GM23338 (cell line): ENCODE measurements around the gene USP6NL. TPM values are rescaled to one million over a fixed set of nuclear protein-coding genes. Genes with fewer than 3 reads are reported as not detected.

Experiments
- ATAC-seq: fragments of 200-7000 bp; cut with Tn5 transposase; 3 replicates; pipeline ENCODE4 v1.9.1; 2020
- DNase-seq: peaks from one replicate; pipeline ENCODE4 v3.0.0-alpha.2; 2015; ENCODE audit warnings: low spot score
- H2AFZ ChIP-seq: fragments of 200-600 bp; sonication (generic); 2 replicates; pipeline ENCODE4 v1.8.0; 2016; ENCODE audit warnings: antibody characterized with exemption, mild to moderate bottlenecking, moderate library complexity
- H3F3A ChIP-seq: fragments of 200-600 bp; sonication (generic); replicated peaks from 2 replicates; pipeline ENCODE4 v1.8.0; 2017; ENCODE audit warnings: antibody characterized with exemption, mixed run types, low read depth
- H3K27ac ChIP-seq: fragments of 200-600 bp; sonication (generic); 2 replicates; pipeline ENCODE4 v1.6.1; 2016; ENCODE audit warnings: low read depth
- H3K27me3 ChIP-seq: fragments of 200-600 bp; sonication (generic); 2 replicates; pipeline ENCODE4 v1.8.0; 2016; ENCODE audit warnings: mild to moderate bottlenecking, mixed run types, moderate library complexity; ENCODE audit not compliant: insufficient read depth
- H3K36me3 ChIP-seq: fragments of 200-600 bp; sonication (generic); 2 replicates; pipeline ENCODE4 v1.8.0; 2016; ENCODE audit warnings: mild to moderate bottlenecking; ENCODE audit not compliant: insufficient read depth
- H3K4me1 ChIP-seq: fragments of 200-600 bp; sonication (generic); 2 replicates; pipeline ENCODE4 v1.8.0; 2016; ENCODE audit warnings: mild to moderate bottlenecking, moderate library complexity; ENCODE audit not compliant: insufficient read depth
- H3K4me2 ChIP-seq: fragments of 200-600 bp; sonication (generic); 2 replicates; pipeline ENCODE4 v1.7.1; 2017; ENCODE audit warnings: mixed run types
- H3K4me3 ChIP-seq: fragments of 200-600 bp; sonication (generic); 2 replicates; pipeline ENCODE4 v1.6.1; 2016; ENCODE audit warnings: mixed run types
- H3K79me2 ChIP-seq: fragments of 200-600 bp; sonication (generic); replicated peaks from 2 replicates; pipeline ENCODE4 v1.8.0; 2017; ENCODE audit warnings: mild to moderate bottlenecking; ENCODE audit not compliant: insufficient read depth
- H3K9me2 ChIP-seq: fragments of 200-600 bp; sonication (generic); 2 replicates; pipeline ENCODE4 v1.8.0; 2017; ENCODE audit not compliant: insufficient read depth
- H4K20me1 ChIP-seq: fragments of 200-600 bp; sonication (generic); replicated peaks from 2 replicates; pipeline ENCODE4 v1.8.0; 2017; ENCODE audit warnings: mild to moderate bottlenecking; ENCODE audit not compliant: insufficient read depth
- H3K27ac Mint-ChIP-seq: 2 replicates; pipeline ENCODE4 v1.8.0; 2020; ENCODE audit warnings: inconsistent platforms, mild to moderate bottlenecking, moderate library complexity, mixed read lengths
- H3K27me3 Mint-ChIP-seq: 3 replicates; pipeline ENCODE4 v1.8.0; 2022; ENCODE audit warnings: low read depth, mild to moderate bottlenecking, moderate library complexity, mixed read lengths, inconsistent platforms; ENCODE audit not compliant: insufficient read depth, poor library complexity
- H3K36me3 Mint-ChIP-seq: 3 replicates; pipeline ENCODE4 v1.8.0; 2021; ENCODE audit warnings: low read depth, mild to moderate bottlenecking, inconsistent platforms, moderate library complexity, mixed read lengths
- H3K4me1 Mint-ChIP-seq: 3 replicates; pipeline ENCODE4 v1.8.0; 2020; ENCODE audit warnings: mild to moderate bottlenecking, inconsistent platforms, mixed read lengths
- H3K4me3 Mint-ChIP-seq: 3 replicates; pipeline ENCODE4 v1.8.0; 2021; ENCODE audit warnings: moderate library complexity, mild to moderate bottlenecking, inconsistent platforms, mixed read lengths
- H3K9me3 Mint-ChIP-seq: 3 replicates; pipeline ENCODE4 v1.8.0; 2020; ENCODE audit warnings: moderate library complexity, mild to moderate bottlenecking, inconsistent platforms, mixed read lengths
- CREB1 ChIP-seq: fragments of 250-450 bp; sonication (Bioruptor Pico); IDR thresholded peaks from 2 replicates; pipeline ENCODE4 v1.5.0; 2020; ENCODE audit warnings: low read depth, mild to moderate bottlenecking, moderate library complexity
- EZH2 ChIP-seq: fragments of 200-600 bp; sonication (generic); IDR thresholded peaks from one replicate; pipeline ENCODE4 v1.8.0; 2017; ENCODE audit warnings: antibody characterized with exemption, mild to moderate bottlenecking, low read depth; ENCODE audit not compliant: unreplicated experiment
- EZH2phosphoT487 ChIP-seq: fragments of 200-600 bp; sonication (generic); IDR thresholded peaks from one replicate; pipeline ENCODE4 v1.8.1; 2018; ENCODE audit warnings: antibody characterized with exemption; ENCODE audit not compliant: unreplicated experiment
- JUNB ChIP-seq: IDR thresholded peaks from one replicate; pipeline ENCODE4 v1.6.1; 2016; ENCODE audit warnings: antibody characterized with exemption; ENCODE audit not compliant: unreplicated experiment
- NANOG ChIP-seq: IDR thresholded peaks from 2 replicates; pipeline ENCODE4 v1.6.1; 2016; ENCODE audit warnings: antibody characterized with exemption, borderline replicate concordance
- POLR2AphosphoS5 ChIP-seq: IDR thresholded peaks from 2 replicates; pipeline ENCODE4 v1.6.1; 2016; ENCODE audit warnings: antibody characterized with exemption, low read depth
- STAT1 ChIP-seq: IDR thresholded peaks from one replicate; pipeline ENCODE4 v1.6.1; 2016; ENCODE audit warnings: antibody characterized with exemption; ENCODE audit not compliant: unreplicated experiment
- ZNF114 ChIP-seq: fragments of 250-450 bp; sonication (Bioruptor Pico); IDR thresholded peaks from 2 replicates; pipeline ENCODE4 v1.5.0; 2020; ENCODE audit warnings: mild to moderate bottlenecking, moderate library complexity
- ZNF331 ChIP-seq: fragments of 250-450 bp; sonication (Bioruptor Pico); IDR thresholded peaks from 2 replicates; pipeline ENCODE4 v1.5.0; 2020; ENCODE audit warnings: low read depth, mild to moderate bottlenecking, moderate library complexity
- polyA plus RNA-seq: library from polyadenylated mRNA; unstranded; fragments of >200 nt; fragmentation: Nextera tagmentation; extraction: Ambion mirVana; gene quantifications from 2 replicates; pipeline ENCODE4 v1.2.1, GENCODE V29; 2016
- total RNA-seq: library from RNA; depleted of rRNA; stranded (reverse); fragments of >200 nt; shearing (Covaris generic); gene quantifications from 2 replicates; pipeline ENCODE4 v1.2.3, GENCODE V29; 2014
- TF ChIP-seq, protein P1 (sequence below): IDR thresholded peaks from 2 replicates; pipeline ENCODE4 v1.6.1; 2016; ENCODE audit warnings: antibody characterized with exemption
- TF ChIP-seq, protein P2 (sequence below): fragments of 250-450 bp; sonication (Bioruptor Pico); IDR thresholded peaks from 2 replicates; pipeline ENCODE4 v1.5.0; 2020; ENCODE audit warnings: mild to moderate bottlenecking, moderate library complexity
- TF ChIP-seq, protein P3 (sequence below), 2 experiments: fragments of 200-600 bp in 1 of 2; sonication (generic) in 1 of 2; conservative IDR thresholded peaks; 2 replicates each; pipeline versions ENCODE4 v1.5.1 to v1.6.1; 2016 to 2017; ENCODE audit warnings: antibody characterized with exemption in 2 of 2, low read depth in 2 of 2, mild to moderate bottlenecking in 2 of 2, moderate library complexity in 1 of 2
- TF ChIP-seq, protein P4 (sequence below): IDR thresholded peaks from one replicate; pipeline ENCODE4 v1.6.1; 2018; ENCODE audit warnings: antibody characterized with exemption; ENCODE audit not compliant: unreplicated experiment

USP6NL gene
- total and polyA plus RNA-seq, 2 experiments from 2014 or later: 8.1 to 29.7 TPM

DNA sequence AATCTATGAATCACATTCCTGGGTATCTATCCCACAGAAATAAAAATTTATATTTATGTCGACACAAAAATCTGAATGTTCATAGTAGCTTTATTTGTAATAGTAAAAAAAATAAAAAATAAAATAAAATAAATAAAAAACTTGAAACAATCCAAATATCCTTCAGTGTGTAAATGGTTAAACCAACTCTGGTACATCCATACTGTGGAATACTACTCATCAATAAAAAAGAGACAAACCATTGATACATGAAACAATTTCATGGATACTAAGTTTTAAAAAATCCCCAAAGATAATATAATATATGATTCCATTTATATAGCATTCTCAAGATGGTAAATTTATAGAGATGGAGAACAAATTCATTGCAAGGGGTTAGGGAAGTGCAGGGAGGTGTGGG is 48.6 kb downstream of the USP6NL start:
- peaks cover 25% of the 10 kb centered on the region for H4K20me1 ChIP-seq
- DNase-seq (no peak), ATAC-seq (no peak)
- H3K4me1 Mint-ChIP-seq: peaks cover 17% of the 10 kb centered on the region
- TF ChIP-seq STAT1 (no peak), ZNF114 (CRISPR knock-in tag) (no peak), POLR2AphosphoS5 (no peak), CREB1 (CRISPR knock-in tag) (no peak), EZH2phosphoT487 (no peak), EZH2 (no peak), NANOG (no peak), JUNB (no peak), ZNF331 (no peak)
- TF ChIP-seq, protein P1, sequence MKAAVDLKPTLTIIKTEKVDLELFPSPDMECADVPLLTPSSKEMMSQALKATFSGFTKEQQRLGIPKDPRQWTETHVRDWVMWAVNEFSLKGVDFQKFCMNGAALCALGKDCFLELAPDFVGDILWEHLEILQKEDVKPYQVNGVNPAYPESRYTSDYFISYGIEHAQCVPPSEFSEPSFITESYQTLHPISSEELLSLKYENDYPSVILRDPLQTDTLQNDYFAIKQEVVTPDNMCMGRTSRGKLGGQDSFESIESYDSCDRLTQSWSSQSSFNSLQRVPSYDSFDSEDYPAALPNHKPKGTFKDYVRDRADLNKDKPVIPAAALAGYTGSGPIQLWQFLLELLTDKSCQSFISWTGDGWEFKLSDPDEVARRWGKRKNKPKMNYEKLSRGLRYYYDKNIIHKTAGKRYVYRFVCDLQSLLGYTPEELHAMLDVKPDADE: no peak
- TF ChIP-seq, protein P2, sequence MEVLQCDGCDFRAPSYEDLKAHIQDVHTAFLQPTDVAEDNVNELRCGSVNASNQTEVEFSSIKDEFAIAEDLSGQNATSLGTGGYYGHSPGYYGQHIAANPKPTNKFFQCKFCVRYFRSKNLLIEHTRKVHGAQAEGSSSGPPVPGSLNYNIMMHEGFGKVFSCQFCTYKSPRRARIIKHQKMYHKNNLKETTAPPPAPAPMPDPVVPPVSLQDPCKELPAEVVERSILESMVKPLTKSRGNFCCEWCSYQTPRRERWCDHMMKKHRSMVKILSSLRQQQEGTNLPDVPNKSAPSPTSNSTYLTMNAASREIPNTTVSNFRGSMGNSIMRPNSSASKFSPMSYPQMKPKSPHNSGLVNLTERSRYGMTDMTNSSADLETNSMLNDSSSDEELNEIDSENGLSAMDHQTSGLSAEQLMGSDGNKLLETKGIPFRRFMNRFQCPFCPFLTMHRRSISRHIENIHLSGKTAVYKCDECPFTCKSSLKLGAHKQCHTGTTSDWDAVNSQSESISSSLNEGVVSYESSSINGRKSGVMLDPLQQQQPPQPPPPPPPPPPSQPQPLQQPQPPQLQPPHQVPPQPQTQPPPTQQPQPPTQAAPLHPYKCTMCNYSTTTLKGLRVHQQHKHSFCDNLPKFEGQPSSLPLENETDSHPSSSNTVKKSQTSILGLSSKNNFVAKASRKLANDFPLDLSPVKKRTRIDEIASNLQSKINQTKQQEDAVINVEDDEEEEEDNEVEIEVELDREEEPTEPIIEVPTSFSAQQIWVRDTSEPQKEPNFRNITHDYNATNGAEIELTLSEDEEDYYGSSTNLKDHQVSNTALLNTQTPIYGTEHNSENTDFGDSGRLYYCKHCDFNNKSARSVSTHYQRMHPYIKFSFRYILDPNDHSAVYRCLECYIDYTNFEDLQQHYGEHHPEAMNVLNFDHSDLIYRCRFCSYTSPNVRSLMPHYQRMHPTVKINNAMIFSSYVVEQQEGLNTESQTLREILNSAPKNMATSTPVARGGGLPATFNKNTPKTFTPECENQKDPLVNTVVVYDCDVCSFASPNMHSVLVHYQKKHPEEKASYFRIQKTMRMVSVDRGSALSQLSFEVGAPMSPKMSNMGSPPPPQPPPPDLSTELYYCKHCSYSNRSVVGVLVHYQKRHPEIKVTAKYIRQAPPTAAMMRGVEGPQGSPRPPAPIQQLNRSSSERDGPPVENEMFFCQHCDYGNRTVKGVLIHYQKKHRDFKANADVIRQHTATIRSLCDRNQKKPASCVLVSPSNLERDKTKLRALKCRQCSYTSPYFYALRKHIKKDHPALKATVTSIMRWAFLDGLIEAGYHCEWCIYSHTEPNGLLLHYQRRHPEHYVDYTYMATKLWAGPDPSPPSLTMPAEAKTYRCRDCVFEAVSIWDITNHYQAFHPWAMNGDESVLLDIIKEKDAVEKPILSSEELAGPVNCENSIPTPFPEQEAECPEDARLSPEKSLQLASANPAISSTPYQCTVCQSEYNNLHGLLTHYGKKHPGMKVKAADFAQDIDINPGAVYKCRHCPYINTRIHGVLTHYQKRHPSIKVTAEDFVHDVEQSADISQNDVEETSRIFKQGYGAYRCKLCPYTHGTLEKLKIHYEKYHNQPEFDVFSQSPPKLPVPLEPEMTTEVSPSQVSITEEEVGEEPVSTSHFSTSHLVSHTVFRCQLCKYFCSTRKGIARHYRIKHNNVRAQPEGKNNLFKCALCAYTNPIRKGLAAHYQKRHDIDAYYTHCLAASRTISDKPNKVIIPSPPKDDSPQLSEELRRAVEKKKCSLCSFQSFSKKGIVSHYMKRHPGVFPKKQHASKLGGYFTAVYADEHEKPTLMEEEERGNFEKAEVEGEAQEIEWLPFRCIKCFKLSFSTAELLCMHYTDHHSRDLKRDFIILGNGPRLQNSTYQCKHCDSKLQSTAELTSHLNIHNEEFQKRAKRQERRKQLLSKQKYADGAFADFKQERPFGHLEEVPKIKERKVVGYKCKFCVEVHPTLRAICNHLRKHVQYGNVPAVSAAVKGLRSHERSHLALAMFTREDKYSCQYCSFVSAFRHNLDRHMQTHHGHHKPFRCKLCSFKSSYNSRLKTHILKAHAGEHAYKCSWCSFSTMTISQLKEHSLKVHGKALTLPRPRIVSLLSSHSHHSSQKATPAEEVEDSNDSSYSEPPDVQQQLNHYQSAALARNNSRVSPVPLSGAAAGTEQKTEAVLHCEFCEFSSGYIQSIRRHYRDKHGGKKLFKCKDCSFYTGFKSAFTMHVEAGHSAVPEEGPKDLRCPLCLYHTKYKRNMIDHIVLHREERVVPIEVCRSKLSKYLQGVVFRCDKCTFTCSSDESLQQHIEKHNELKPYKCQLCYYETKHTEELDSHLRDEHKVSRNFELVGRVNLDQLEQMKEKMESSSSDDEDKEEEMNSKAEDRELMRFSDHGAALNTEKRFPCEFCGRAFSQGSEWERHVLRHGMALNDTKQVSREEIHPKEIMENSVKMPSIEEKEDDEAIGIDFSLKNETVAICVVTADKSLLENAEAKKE: no peak
- TF ChIP-seq, protein P3, sequence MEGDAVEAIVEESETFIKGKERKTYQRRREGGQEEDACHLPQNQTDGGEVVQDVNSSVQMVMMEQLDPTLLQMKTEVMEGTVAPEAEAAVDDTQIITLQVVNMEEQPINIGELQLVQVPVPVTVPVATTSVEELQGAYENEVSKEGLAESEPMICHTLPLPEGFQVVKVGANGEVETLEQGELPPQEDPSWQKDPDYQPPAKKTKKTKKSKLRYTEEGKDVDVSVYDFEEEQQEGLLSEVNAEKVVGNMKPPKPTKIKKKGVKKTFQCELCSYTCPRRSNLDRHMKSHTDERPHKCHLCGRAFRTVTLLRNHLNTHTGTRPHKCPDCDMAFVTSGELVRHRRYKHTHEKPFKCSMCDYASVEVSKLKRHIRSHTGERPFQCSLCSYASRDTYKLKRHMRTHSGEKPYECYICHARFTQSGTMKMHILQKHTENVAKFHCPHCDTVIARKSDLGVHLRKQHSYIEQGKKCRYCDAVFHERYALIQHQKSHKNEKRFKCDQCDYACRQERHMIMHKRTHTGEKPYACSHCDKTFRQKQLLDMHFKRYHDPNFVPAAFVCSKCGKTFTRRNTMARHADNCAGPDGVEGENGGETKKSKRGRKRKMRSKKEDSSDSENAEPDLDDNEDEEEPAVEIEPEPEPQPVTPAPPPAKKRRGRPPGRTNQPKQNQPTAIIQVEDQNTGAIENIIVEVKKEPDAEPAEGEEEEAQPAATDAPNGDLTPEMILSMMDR (conservative IDR thresholded peaks at IDR 0.05; ENCODE audit: low read depth in 2 of 2): no peak
- TF ChIP-seq, protein P4, sequence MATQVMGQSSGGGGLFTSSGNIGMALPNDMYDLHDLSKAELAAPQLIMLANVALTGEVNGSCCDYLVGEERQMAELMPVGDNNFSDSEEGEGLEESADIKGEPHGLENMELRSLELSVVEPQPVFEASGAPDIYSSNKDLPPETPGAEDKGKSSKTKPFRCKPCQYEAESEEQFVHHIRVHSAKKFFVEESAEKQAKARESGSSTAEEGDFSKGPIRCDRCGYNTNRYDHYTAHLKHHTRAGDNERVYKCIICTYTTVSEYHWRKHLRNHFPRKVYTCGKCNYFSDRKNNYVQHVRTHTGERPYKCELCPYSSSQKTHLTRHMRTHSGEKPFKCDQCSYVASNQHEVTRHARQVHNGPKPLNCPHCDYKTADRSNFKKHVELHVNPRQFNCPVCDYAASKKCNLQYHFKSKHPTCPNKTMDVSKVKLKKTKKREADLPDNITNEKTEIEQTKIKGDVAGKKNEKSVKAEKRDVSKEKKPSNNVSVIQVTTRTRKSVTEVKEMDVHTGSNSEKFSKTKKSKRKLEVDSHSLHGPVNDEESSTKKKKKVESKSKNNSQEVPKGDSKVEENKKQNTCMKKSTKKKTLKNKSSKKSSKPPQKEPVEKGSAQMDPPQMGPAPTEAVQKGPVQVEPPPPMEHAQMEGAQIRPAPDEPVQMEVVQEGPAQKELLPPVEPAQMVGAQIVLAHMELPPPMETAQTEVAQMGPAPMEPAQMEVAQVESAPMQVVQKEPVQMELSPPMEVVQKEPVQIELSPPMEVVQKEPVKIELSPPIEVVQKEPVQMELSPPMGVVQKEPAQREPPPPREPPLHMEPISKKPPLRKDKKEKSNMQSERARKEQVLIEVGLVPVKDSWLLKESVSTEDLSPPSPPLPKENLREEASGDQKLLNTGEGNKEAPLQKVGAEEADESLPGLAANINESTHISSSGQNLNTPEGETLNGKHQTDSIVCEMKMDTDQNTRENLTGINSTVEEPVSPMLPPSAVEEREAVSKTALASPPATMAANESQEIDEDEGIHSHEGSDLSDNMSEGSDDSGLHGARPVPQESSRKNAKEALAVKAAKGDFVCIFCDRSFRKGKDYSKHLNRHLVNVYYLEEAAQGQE: no peak
- H3K9me3 Mint-ChIP-seq: peaks cover 3% of the 10 kb centered on the region; the same call in 2 of the 3 replicates
- peaks cover 99% of the 10 kb centered on the region for H3K79me2 ChIP-seq
- no peak overlapping the region for H2AFZ ChIP-seq
- H3K36me3 Mint-ChIP-seq: peaks cover 14% of the 10 kb centered on the region; the same call in 2 of the 3 replicates
- no peak overlapping the region for H3K4me2 ChIP-seq
- peaks cover 4% of the 10 kb centered on the region; the same call in 1 of the 2 replicates for H3K4me1 ChIP-seq
- H3K9me2 ChIP-seq: no peaks in the 10 kb centered on the region
- H3K36me3 ChIP-seq: no peaks in the 10 kb centered on the region
- H3K27ac ChIP-seq: no peak overlapping the region
- no peak overlapping the region for H3K4me3 Mint-ChIP-seq
- no peak overlapping the region for H3K4me3 ChIP-seq
- no peaks in the 10 kb centered on the region for H3K27me3 ChIP-seq
- no peaks in the 10 kb centered on the region for H3F3A ChIP-seq
- no peaks in the 10 kb centered on the region for H3K27me3 Mint-ChIP-seq
- H3K27ac Mint-ChIP-seq: no peak overlapping the region
